Keratinocyte (primary cell): ENCODE data around the gene MYCBP2. TPM values are rescaled to one million over a fixed set of nuclear protein-coding genes. Genes with fewer than 3 reads are reported as not detected.

Experiments
- DNase-seq: peaks from one replicate; pipeline ENCODE4 v3.0.0-alpha.2; 2011; ENCODE audit warnings: low read depth, missing footprints, low spot score
- FAIRE-seq: peaks from 2 replicates; lab custom pipeline; 2011; peaks lifted over from hg19 to GRCh38; lab: Jason Lieb, UNC
- H2AFZ ChIP-seq: 2 replicates; pipeline ENCODE4 v1.6.0; 2012; ENCODE audit warnings: low read length, control low read depth, inconsistent platforms; ENCODE audit not compliant: control insufficient read depth
- H3K27ac ChIP-seq: 2 replicates; pipeline ENCODE4 v1.5.1; 2011; ENCODE audit warnings: low read length; ENCODE audit not compliant: control insufficient read depth, insufficient read depth
- H3K27me3 ChIP-seq: 3 replicates; pipeline ENCODE4 v1.6.0; 2011; ENCODE audit warnings: low read length; ENCODE audit not compliant: control insufficient read depth, insufficient read depth; ENCODE audit errors: extremely low read depth
- H3K36me3 ChIP-seq, 2 experiments: 2 replicates in 1 of 2; 3 replicates in 1 of 2; pipeline ENCODE4 v1.5.1; 2011; ENCODE audit warnings: low read length in 2 of 2, mild to moderate bottlenecking in 1 of 2; ENCODE audit not compliant: control insufficient read depth in 2 of 2, insufficient read depth in 2 of 2; ENCODE audit errors: extremely low read depth in 1 of 2
- H3K4me1 ChIP-seq: 3 replicates; pipeline ENCODE4 v1.5.1; 2011; ENCODE audit warnings: low read length; ENCODE audit not compliant: control insufficient read depth, insufficient read depth; ENCODE audit errors: extremely low read depth
- H3K4me2 ChIP-seq: 3 replicates; pipeline ENCODE4 v1.6.0; 2011; ENCODE audit warnings: low read depth, low read length; ENCODE audit not compliant: control insufficient read depth, insufficient read depth; ENCODE audit errors: extremely low read depth
- H3K4me3 ChIP-seq, 3 experiments: fragments of 200-600 bp in 1 of 3; sonication (generic) in 1 of 3; 2 replicates in 2 of 3; 3 replicates in 1 of 3; pipeline ENCODE4 v1.5.1; 2011 to 2016; ENCODE audit warnings: low read length in 3 of 3, mild to moderate bottlenecking in 3 of 3, control low read depth in 2 of 3, inconsistent platforms in 1 of 3, low read depth in 1 of 3, mixed read lengths in 1 of 3, mixed run types in 1 of 3, moderate library complexity in 1 of 3; ENCODE audit not compliant: control insufficient read depth in 2 of 3, insufficient read depth in 2 of 3; ENCODE audit errors: extremely low read depth in 1 of 3
- H3K79me2 ChIP-seq: 2 replicates; pipeline ENCODE4 v1.6.0; 2012; ENCODE audit warnings: low read length; ENCODE audit not compliant: control insufficient read depth, insufficient read depth
- H3K9ac ChIP-seq: 3 replicates; pipeline ENCODE4 v1.6.0; 2011; ENCODE audit warnings: low read length; ENCODE audit not compliant: control insufficient read depth, insufficient read depth; ENCODE audit errors: extremely low read depth
- H3K9me1 ChIP-seq: 3 replicates; pipeline ENCODE4 v1.6.0; 2011; ENCODE audit warnings: low read length; ENCODE audit not compliant: control insufficient read depth, insufficient read depth; ENCODE audit errors: extremely low read depth
- H3K9me3 ChIP-seq: 2 replicates; pipeline ENCODE4 v1.5.1; 2012; ENCODE audit warnings: low read depth, low read length; ENCODE audit not compliant: control insufficient read depth
- H4K20me1 ChIP-seq: 3 replicates; pipeline ENCODE4 v1.6.0; 2011; ENCODE audit warnings: low read length; ENCODE audit not compliant: control insufficient read depth, insufficient read depth; ENCODE audit errors: extremely low read depth
- EZH2 ChIP-seq: IDR thresholded peaks from one replicate; pipeline ENCODE4 v1.6.1; 2012; ENCODE audit warnings: inconsistent platforms, mild to moderate bottlenecking, low read length, moderate library complexity
- dilution Hi-C: fragments of 300-500 bp; cut with MboI; formaldehyde crosslinking; loops from one replicate; pipeline ENCODE4 v1.7.0; 2020; ENCODE audit warnings: low sequenced_read_pairs; ENCODE audit not compliant: extremely low pct_ligation_motif_present
- polyA plus RNA-seq, 5 experiments: library from polyadenylated mRNA; depleted of rRNA in 3 of 5; stranded (reverse) in 3 of 5; stranded (forward) in 1 of 5; unstranded in 1 of 5; fragments of >200 nt; gene quantifications; 1 replicate in 1 of 5; 2 replicates in 3 of 5; 3 replicates in 1 of 5; pipeline versions ENCODE4 v1.2.1 to v1.2.3, GENCODE V29; 2011 to 2012; ENCODE audit warnings: missing spikeins in 2 of 5, low read depth in 1 of 5, low replicate concordance in 1 of 5
- TF ChIP-seq, protein P1 (sequence below), 3 experiments: IDR thresholded peaks in 1 of 3; conservative IDR thresholded peaks in 1 of 3; optimal IDR thresholded peaks in 1 of 3; 2 replicates in 2 of 3; 3 replicates in 1 of 3; pipeline versions ENCODE3 to v1.5.1; 2011; ENCODE audit warnings: low read length in 3 of 3, mild to moderate bottlenecking in 3 of 3, moderate library complexity in 2 of 3, control low read depth in 1 of 3, inconsistent platforms in 1 of 3; ENCODE audit not compliant: insufficient read depth in 2 of 3; ENCODE audit errors: extremely low read depth in 1 of 3

MYCBP2 gene
- polyA plus RNA-seq, 1 donor (not counting 4 experiments of a cell fraction or from before 2014, with no cell fraction given): 43.8 TPM

DNA sequence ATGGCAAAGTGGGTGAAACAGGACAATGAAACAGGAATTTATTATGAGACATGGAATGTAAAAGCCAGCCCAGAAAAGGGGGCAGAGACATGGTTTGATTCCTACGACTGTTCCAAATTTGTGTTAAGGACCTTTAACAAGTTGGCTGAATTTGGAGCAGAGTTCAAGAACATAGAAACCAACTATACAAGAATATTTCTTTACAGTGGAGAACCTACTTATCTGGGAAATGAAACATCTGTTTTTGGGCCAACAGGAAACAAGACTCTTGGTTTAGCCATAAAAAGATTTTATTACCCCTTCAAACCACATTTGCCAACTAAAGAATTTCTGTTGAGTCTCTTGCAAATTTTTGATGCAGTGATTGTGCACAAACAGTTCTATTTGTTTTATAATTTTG lies 326.4 kb downstream of the MYCBP2 start:
- no peaks in the 10 kb centered on the region for H3K4me1 ChIP-seq
- TF ChIP-seq EZH2: no peak
- TF ChIP-seq, protein P1, sequence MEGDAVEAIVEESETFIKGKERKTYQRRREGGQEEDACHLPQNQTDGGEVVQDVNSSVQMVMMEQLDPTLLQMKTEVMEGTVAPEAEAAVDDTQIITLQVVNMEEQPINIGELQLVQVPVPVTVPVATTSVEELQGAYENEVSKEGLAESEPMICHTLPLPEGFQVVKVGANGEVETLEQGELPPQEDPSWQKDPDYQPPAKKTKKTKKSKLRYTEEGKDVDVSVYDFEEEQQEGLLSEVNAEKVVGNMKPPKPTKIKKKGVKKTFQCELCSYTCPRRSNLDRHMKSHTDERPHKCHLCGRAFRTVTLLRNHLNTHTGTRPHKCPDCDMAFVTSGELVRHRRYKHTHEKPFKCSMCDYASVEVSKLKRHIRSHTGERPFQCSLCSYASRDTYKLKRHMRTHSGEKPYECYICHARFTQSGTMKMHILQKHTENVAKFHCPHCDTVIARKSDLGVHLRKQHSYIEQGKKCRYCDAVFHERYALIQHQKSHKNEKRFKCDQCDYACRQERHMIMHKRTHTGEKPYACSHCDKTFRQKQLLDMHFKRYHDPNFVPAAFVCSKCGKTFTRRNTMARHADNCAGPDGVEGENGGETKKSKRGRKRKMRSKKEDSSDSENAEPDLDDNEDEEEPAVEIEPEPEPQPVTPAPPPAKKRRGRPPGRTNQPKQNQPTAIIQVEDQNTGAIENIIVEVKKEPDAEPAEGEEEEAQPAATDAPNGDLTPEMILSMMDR (optimal IDR thresholded peaks at IDR 0.05 in 1 of 3, IDR thresholded peaks at IDR 0.05 in 1 of 3, conservative IDR thresholded peaks at IDR 0.05 in 1 of 3; ENCODE audit: extremely low read depth in 1 of 3, insufficient read depth in 2 of 3, low read length in 3 of 3): no peak

More for the DNA sequence above, 326.4 kb downstream of the MYCBP2 start:
- H3K79me2 ChIP-seq: peaks cover 6% of the 10 kb centered on the region
- dilution Hi-C loops: no loop called here
- H3K4me2 ChIP-seq: no peak overlapping the region
- DNase-seq: no peak
- no peaks in the 10 kb centered on the region for H4K20me1 ChIP-seq
- H3K9ac ChIP-seq: no peak overlapping the region
- no peaks in the 10 kb centered on the region for H3K9me3 ChIP-seq
- H3K27ac ChIP-seq: no peak overlapping the region
- no peaks in the 10 kb centered on the region for H3K9me1 ChIP-seq
- H2AFZ ChIP-seq: no peak overlapping the region
- H3K4me3 ChIP-seq: no peak overlapping the region
- no peak for FAIRE-seq
- H3K27me3 ChIP-seq: no peaks in the 10 kb centered on the region
- H3K36me3 ChIP-seq: peaks cover 7 to 11% of the 10 kb centered on the region in 2 experiments

Other genes with a start within 250 kb of the MYCBP2 start
- 23.7 to 32.7 TPM (median 30.5 TPM) in 3 replicates for gene SCEL, start 208.6 kb upstream of the MYCBP2 start, polyA plus RNA-seq